ENCODE measurements around the gene NXPH2. TPM values are rescaled to one million over a fixed set of nuclear protein-coding genes. Genes with fewer than 3 reads are reported as not detected.

NXPH2 gene
- total RNA-seq = not detected in 2 replicates

GRCh38 chr2:138779781-138780445 lies at the start of gene NXPH2:
Gene NXPH2 (minus strand): TSS chr2:138780390. CDS start chr2:138780241, 149 bp downstream.

